ENCODE measurements around the gene SEMA4B.
A peak's percentile ranks its signal among the peaks of the same experiment; 100 is the strongest.

The SEMA4B gene

GRCh38 chr15:90154246-90154645 is 46.9 kb upstream of the SEMA4B start:
- no peak overlapping the region for H4K91ac ChIP-seq (ENCODE audit: low read length)
- no peak overlapping the region for H3K4ac ChIP-seq (ENCODE audit: low read depth in 1 of 2, low read length in 2 of 2)
- no peak overlapping the region for H3K9ac ChIP-seq (ENCODE audit: low read length)
- H2AFZ ChIP-seq (ENCODE audit: low read depth, low read length), result no peak overlapping the region
- H3K14ac ChIP-seq (ENCODE audit: low read length in 2 of 2), result no peak overlapping the region
- WGBS, result 81% methylated on average over 5 of the region's 5 CpGs
- H3K4me1 ChIP-seq (ENCODE audit: control insufficient read depth, insufficient read depth, low read depth, low read length), result peaks cover 7% of the 10 kb centered on the region
- H4K8ac ChIP-seq (ENCODE audit: low read length), result no peak overlapping the region
- DNase-seq, result no peak
- no peaks in the 10 kb centered on the region for H3K27me3 ChIP-seq (ENCODE audit: control insufficient read depth in 1 of 2, insufficient read depth in 1 of 2, low read length in 2 of 2)
- no peaks in the 10 kb centered on the region for H3K79me1 ChIP-seq (replicated peaks; ENCODE audit: low read length, poor library complexity, severe bottlenecking)
- H2BK120ac ChIP-seq (ENCODE audit: low read depth, low read length), result no peak overlapping the region
- H3K4me3 ChIP-seq (ENCODE audit: insufficient read depth in 1 of 2, low read depth in 1 of 2, low read length in 2 of 2), result peak overlapping the region in 1 of 2 experiments; percentile 8
- no peak overlapping the region for H2AK5ac ChIP-seq (ENCODE audit: low read length, severe bottlenecking)
- H2BK12ac ChIP-seq (ENCODE audit: low read length in 2 of 2), result peak overlapping the region; percentile 20 to 60
- H2BK5ac ChIP-seq (ENCODE audit: low read depth, low read length, poor library complexity, severe bottlenecking), result no peak overlapping the region
- H3K36me3 ChIP-seq (ENCODE audit: control insufficient read depth in 1 of 2, insufficient read depth in 2 of 2, low read depth in 1 of 2, low read length in 2 of 2), result no peaks in the 10 kb centered on the region
- H3K23ac ChIP-seq (ENCODE audit: low read length in 2 of 2), result no peak overlapping the region
- H2BK15ac ChIP-seq (ENCODE audit: low read depth, poor library complexity, severe bottlenecking), result no peak overlapping the region
- no peaks in the 10 kb centered on the region for H3K9me3 ChIP-seq (ENCODE audit: control insufficient read depth, low read length)
- H3K4me2 ChIP-seq (ENCODE audit: low read length, poor library complexity, severe bottlenecking), result no peak overlapping the region
- H3K18ac ChIP-seq (ENCODE audit: low read depth in 1 of 2, low read length in 2 of 2), result peak overlapping the region in 1 of 2 experiments; percentile 61
- no peak overlapping the region for H3K27ac ChIP-seq (ENCODE audit: low read length, poor library complexity, severe bottlenecking)

- no peaks in the 10 kb centered on the region for H3K9me3 ChIP-seq (ENCODE audit: control insufficient read depth, low read length)
- DNase-seq, result peak; percentile 92
- H2BK120ac ChIP-seq (ENCODE audit: low read depth, low read length), result no peak overlapping the region
- no peak overlapping the region for H2BK15ac ChIP-seq (ENCODE audit: low read depth, poor library complexity, severe bottlenecking)
- no peaks in the 10 kb centered on the region for H3K36me3 ChIP-seq (ENCODE audit: control insufficient read depth in 1 of 2, insufficient read depth in 2 of 2, low read depth in 1 of 2, low read length in 2 of 2)
- no peak overlapping the region for H3K4me3 ChIP-seq (ENCODE audit: insufficient read depth in 1 of 2, low read depth in 1 of 2, low read length in 2 of 2)
- no peaks in the 10 kb centered on the region for H3K27me3 ChIP-seq (ENCODE audit: control insufficient read depth in 1 of 2, insufficient read depth in 1 of 2, low read length in 2 of 2)
- no peaks in the 10 kb centered on the region for H3K79me1 ChIP-seq (replicated peaks; ENCODE audit: low read length, poor library complexity, severe bottlenecking)
- no peak overlapping the region for H2AK5ac ChIP-seq (ENCODE audit: low read length, severe bottlenecking)
- WGBS, result 69% methylated on average over 13 of the region's 16 CpGs
- no peak overlapping the region for H2BK12ac ChIP-seq (ENCODE audit: low read length in 2 of 2)
- H3K27ac ChIP-seq (ENCODE audit: low read length, poor library complexity, severe bottlenecking), result no peak overlapping the region
- H3K4ac ChIP-seq (ENCODE audit: low read depth in 1 of 2, low read length in 2 of 2), result no peak overlapping the region
- H4K8ac ChIP-seq (ENCODE audit: low read length), result no peak overlapping the region
- no peak overlapping the region for H3K23ac ChIP-seq (ENCODE audit: low read length in 2 of 2)
- no peak overlapping the region for H4K91ac ChIP-seq (ENCODE audit: low read length)
- no peak overlapping the region for H3K18ac ChIP-seq (ENCODE audit: low read depth in 1 of 2, low read length in 2 of 2)
- no peak overlapping the region for H2AFZ ChIP-seq (ENCODE audit: low read depth, low read length)
- H3K4me1 ChIP-seq (ENCODE audit: control insufficient read depth, insufficient read depth, low read depth, low read length), result peaks cover 9% of the 10 kb centered on the region
- no peak overlapping the region for H3K14ac ChIP-seq (ENCODE audit: low read length in 2 of 2)
- no peak overlapping the region for H3K4me2 ChIP-seq (ENCODE audit: low read length, poor library complexity, severe bottlenecking)
- no peak overlapping the region for H3K9ac ChIP-seq (ENCODE audit: low read length)
- H2BK5ac ChIP-seq (ENCODE audit: low read depth, low read length, poor library complexity, severe bottlenecking), result no peak overlapping the region
Measured at GRCh38 chr15:90154861-90155626, 46.1 kb upstream of the SEMA4B start.

GRCh38 chr15:90159213-90159612 is 41.9 kb upstream of the SEMA4B start:
- no peak overlapping the region for H3K18ac ChIP-seq (ENCODE audit: low read depth in 1 of 2, low read length in 2 of 2)
- H2AFZ ChIP-seq (ENCODE audit: low read depth, low read length), result no peak overlapping the region

DNA sequence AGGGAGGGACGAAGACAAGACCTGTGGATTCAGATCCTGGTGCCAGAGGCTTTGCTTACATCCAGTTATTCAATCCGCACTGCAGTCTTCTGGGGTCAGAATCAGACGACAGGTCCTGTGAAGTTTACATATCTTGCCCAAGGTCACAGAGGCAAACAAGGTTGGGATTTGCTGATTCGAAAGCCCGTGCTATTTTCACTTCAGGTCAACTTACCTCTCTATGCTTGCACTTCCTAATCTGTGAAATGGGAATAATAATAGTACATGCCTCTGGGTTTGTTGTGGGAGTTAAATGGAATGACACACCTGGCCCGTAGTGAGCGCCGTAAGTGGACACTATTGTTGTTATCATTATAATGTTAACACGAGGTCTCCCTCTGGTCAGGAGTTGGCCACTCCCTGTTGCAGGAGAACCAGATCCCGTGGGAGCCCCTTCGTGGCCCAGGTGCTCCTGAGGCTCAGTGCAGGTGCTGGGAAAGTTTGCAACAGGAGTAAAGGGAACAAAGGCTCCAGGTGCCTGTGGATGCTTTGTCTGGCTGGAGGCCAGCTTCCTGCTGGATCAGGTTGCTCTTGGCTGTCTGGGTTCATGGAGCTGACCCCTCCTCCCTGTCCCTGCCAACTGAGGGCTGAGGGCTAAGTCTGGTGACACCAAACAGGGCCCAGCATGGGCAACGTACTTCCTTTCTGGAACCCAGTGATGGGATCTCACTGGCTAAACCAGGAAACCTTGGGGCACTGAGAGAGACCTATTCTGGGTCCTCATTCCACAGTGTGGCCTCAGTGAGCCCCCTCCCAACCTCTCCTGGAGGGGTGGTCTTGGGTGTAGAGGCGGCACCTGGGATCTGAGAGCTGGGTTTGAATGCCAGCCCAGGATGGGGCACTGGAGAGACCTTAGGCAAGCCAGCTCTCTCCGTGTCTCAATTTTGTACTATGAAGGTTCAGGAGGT is 40.1 kb upstream of the SEMA4B start:
- no peak overlapping the region for H3K4me2 ChIP-seq (ENCODE audit: low read length, poor library complexity, severe bottlenecking)
- peak overlapping the region in 1 of 2 experiments; percentile 55 for H3K18ac ChIP-seq (ENCODE audit: low read depth in 1 of 2, low read length in 2 of 2)

More at GRCh38 chr15:90159213-90159612, 41.9 kb upstream of the SEMA4B start:
- Histone ChIP-seq H3K14ac (ENCODE audit: low read length in 2 of 2) (no peak overlapping the region), H3K36me3 (ENCODE audit: control insufficient read depth in 1 of 2, insufficient read depth in 2 of 2, low read depth in 1 of 2, low read length in 2 of 2) (no peaks in the 10 kb centered on the region), H3K4ac (ENCODE audit: low read depth in 1 of 2, low read length in 2 of 2) (no peak overlapping the region), H2BK120ac (ENCODE audit: low read depth, low read length) (no peak overlapping the region), H2AK5ac (ENCODE audit: low read length, severe bottlenecking) (no peak overlapping the region), H3K9ac (ENCODE audit: low read length) (no peak overlapping the region), H3K4me2 (ENCODE audit: low read length, poor library complexity, severe bottlenecking) (no peak overlapping the region), H3K4me1 (ENCODE audit: control insufficient read depth, insufficient read depth, low read depth, low read length) (peaks cover 17% of the 10 kb centered on the region), H3K23ac (ENCODE audit: low read length in 2 of 2) (no peak overlapping the region), H2BK5ac (ENCODE audit: low read depth, low read length, poor library complexity, severe bottlenecking) (no peak overlapping the region), H4K8ac (ENCODE audit: low read length) (no peak overlapping the region), H3K27me3 (ENCODE audit: control insufficient read depth in 1 of 2, insufficient read depth in 1 of 2, low read length in 2 of 2) (no peaks in the 10 kb centered on the region), H3K9me3 (ENCODE audit: control insufficient read depth, low read length) (no peaks in the 10 kb centered on the region), H4K91ac (ENCODE audit: low read length) (no peak overlapping the region), H2BK15ac (ENCODE audit: low read depth, poor library complexity, severe bottlenecking) (no peak overlapping the region), H2BK12ac (ENCODE audit: low read length in 2 of 2) (peak overlapping the region in 1 of 2 experiments; percentile 6), H3K27ac (ENCODE audit: low read length, poor library complexity, severe bottlenecking) (no peak overlapping the region), H3K4me3 (ENCODE audit: insufficient read depth in 1 of 2, low read depth in 1 of 2, low read length in 2 of 2) (no peak overlapping the region), H3K79me1 (replicated peaks; ENCODE audit: low read length, poor library complexity, severe bottlenecking) (no peaks in the 10 kb centered on the region)
- no peak for DNase-seq
- WGBS, result 68% methylated on average over 2 of the region's 2 CpGs

More for the DNA sequence above, 40.1 kb upstream of the SEMA4B start:
- WGBS, result 84% methylated on average over 14 of the region's 14 CpGs
- H4K8ac ChIP-seq (ENCODE audit: low read length), result no peak overlapping the region
- no peak overlapping the region for H2AFZ ChIP-seq (ENCODE audit: low read depth, low read length)
- H3K23ac ChIP-seq (ENCODE audit: low read length in 2 of 2), result no peak overlapping the region
- no peak overlapping the region for H3K4ac ChIP-seq (ENCODE audit: low read depth in 1 of 2, low read length in 2 of 2)
- H3K27me3 ChIP-seq (ENCODE audit: control insufficient read depth in 1 of 2, insufficient read depth in 1 of 2, low read length in 2 of 2), result no peaks in the 10 kb centered on the region
- peak overlapping the region; percentile 61 for H2AK5ac ChIP-seq (ENCODE audit: low read length, severe bottlenecking)
- no peak overlapping the region for H3K9ac ChIP-seq (ENCODE audit: low read length)
- H3K36me3 ChIP-seq (ENCODE audit: control insufficient read depth in 1 of 2, insufficient read depth in 2 of 2, low read depth in 1 of 2, low read length in 2 of 2), result no peaks in the 10 kb centered on the region
- H3K79me1 ChIP-seq (replicated peaks; ENCODE audit: low read length, poor library complexity, severe bottlenecking), result no peaks in the 10 kb centered on the region
- H3K9me3 ChIP-seq (ENCODE audit: control insufficient read depth, low read length), result no peaks in the 10 kb centered on the region
- no peak overlapping the region for H2BK15ac ChIP-seq (ENCODE audit: low read depth, poor library complexity, severe bottlenecking)
- H3K4me3 ChIP-seq (ENCODE audit: insufficient read depth in 1 of 2, low read depth in 1 of 2, low read length in 2 of 2), result no peak overlapping the region
- H4K91ac ChIP-seq (ENCODE audit: low read length), result no peak overlapping the region
- H3K14ac ChIP-seq (ENCODE audit: low read length in 2 of 2), result no peak overlapping the region
- no peak for DNase-seq
- peak overlapping the region in 1 of 2 experiments; percentile 89 for H2BK12ac ChIP-seq (ENCODE audit: low read length in 2 of 2)
- H3K4me1 ChIP-seq (ENCODE audit: control insufficient read depth, insufficient read depth, low read depth, low read length), result peaks cover 20% of the 10 kb centered on the region
- H2BK5ac ChIP-seq (ENCODE audit: low read depth, low read length, poor library complexity, severe bottlenecking), result no peak overlapping the region
- H3K27ac ChIP-seq (ENCODE audit: low read length, poor library complexity, severe bottlenecking), result no peak overlapping the region
- H2BK120ac ChIP-seq (ENCODE audit: low read depth, low read length), result no peak overlapping the region

Measured in mesenchymal stem cell (in vitro differentiated cells and primary cell).